LHCN-M2 (cell line): ENCODE results near the gene ZGRF1. TPM values are rescaled to one million over a fixed set of nuclear protein-coding genes. Genes with fewer than 3 reads are reported as not detected.
"Not testable (repeated sequence)": the region's sequence is repeated elsewhere in the genome, so short reads cannot be mapped to it uniquely, and the experiment has no call there.

Experiments used
- DNase-seq: peaks from one replicate; pipeline ENCODE4 v3.0.0-alpha.2; 2012; ENCODE audit warnings: low read depth
- total RNA-seq: library from RNA; depleted of rRNA; stranded (reverse); fragments of >200 nt; gene quantifications from 2 replicates; pipeline ENCODE4 v1.2.3, GENCODE V29; 2014

The ZGRF1 gene
- total RNA-seq, 1 experiment from 2014 or later = 17.4 TPM

- not testable (repeated sequence) for DNase-seq
These were observed 82.4 kb downstream of the ZGRF1 start for GRCh38 chr4:112554271-112554670.

- peak; percentile 93 for DNase-seq
These were observed 84.0 kb downstream of the ZGRF1 start for GRCh38 chr4:112552668-112553067.

- DNase-seq = peak; percentile 69
These were observed 86.0 kb downstream of the ZGRF1 start for GRCh38 chr4:112550728-112551127.

- DNase-seq = no peak
These were observed 90.2 kb downstream of the ZGRF1 start for GRCh38 chr4:112546476-112546875.

- no peak for DNase-seq
These were observed 91.4 kb downstream of the ZGRF1 start for GRCh38 chr4:112545346-112545745.

- no peak for DNase-seq
These were observed 96.0 kb downstream of the ZGRF1 start for GRCh38 chr4:112540695-112541094.

GRCh38 chr4:112536123-112536522, 100.6 kb downstream of the ZGRF1 start:
- DNase-seq = no peak

GRCh38 chr4:112532267-112532666, 104.4 kb downstream of the ZGRF1 start:
- peak; percentile 72 for DNase-seq

- DNase-seq = no peak
These were observed 105.6 kb downstream of the ZGRF1 start for GRCh38 chr4:112531146-112531545.

- DNase-seq = peak; percentile 66
These were observed 110.6 kb downstream of the ZGRF1 start for GRCh38 chr4:112526061-112526460.

- no peak for DNase-seq
These were observed 112.8 kb downstream of the ZGRF1 start for GRCh38 chr4:112523764-112524505.

GRCh38 chr4:112523008-112523721, 113.5 kb downstream of the ZGRF1 start:
- DNase-seq = peak; percentile 63

GRCh38 chr4:112522431-112522830, 114.3 kb downstream of the ZGRF1 start:
- DNase-seq = not testable (repeated sequence)

- DNase-seq = no peak
These were observed 115.3 kb downstream of the ZGRF1 start for GRCh38 chr4:112521123-112522023.

- no peak for DNase-seq
These were observed 116.0 kb downstream of the ZGRF1 start for GRCh38 chr4:112520598-112521122.

- no peak for DNase-seq
These were observed 116.8 kb downstream of the ZGRF1 start for GRCh38 chr4:112519689-112520597.

GRCh38 chr4:112518675-112519074, 118.0 kb downstream of the ZGRF1 start:
- no peak for DNase-seq

GRCh38 chr4:112517911-112518310, 118.8 kb downstream of the ZGRF1 start:
- no peak for DNase-seq

GRCh38 chr4:112517067-112517634, 119.6 kb downstream of the ZGRF1 start:
- DNase-seq = no peak

GRCh38 chr4:112516471-112517066, 120.1 kb downstream of the ZGRF1 start:
- no peak for DNase-seq
